ENCODE results near the gene SCAP.
"Not testable (repeated sequence)": the region's sequence is repeated elsewhere in the genome, so short reads cannot be mapped to it uniquely, and the experiment has no call there.

Gene SCAP

GRCh38 chr3:47475570-47476329, at the start of gene SCAP:
Gene SCAP (minus strand): TSS chr3:47475941. CDS start chr3:47442993, 32,948 bp downstream.
- peak; percentile 92 to 94 (median 93) for DNase-seq (ENCODE audit: low read depth in 3 of 3)

- DNase-seq (ENCODE audit: low read depth in 3 of 3) = no peak
Measured at GRCh38 chr3:47523310-47524073, 47.8 kb upstream of the SCAP start.

- peak; percentile 60 to 72 (median 64) for DNase-seq (ENCODE audit: low read depth in 3 of 3)
Measured at GRCh38 chr3:47522082-47522987, 46.6 kb upstream of the SCAP start.

- DNase-seq (ENCODE audit: low read depth in 3 of 3) = no peak
Measured at GRCh38 chr3:47520756-47521155, 45.0 kb upstream of the SCAP start.

- no peak for DNase-seq (ENCODE audit: low read depth in 3 of 3)
Measured at GRCh38 chr3:47517937-47518336, 42.2 kb upstream of the SCAP start.

GRCh38 chr3:47515864-47516319, 40.2 kb upstream of the SCAP start:
- no peak for DNase-seq (ENCODE audit: low read depth in 3 of 3)

- no peak for DNase-seq (ENCODE audit: low read depth in 3 of 3)
Measured at GRCh38 chr3:47515100-47515499, 39.4 kb upstream of the SCAP start.

- peak; percentile 95 to 96 (median 96) for DNase-seq (ENCODE audit: low read depth in 3 of 3)
Measured at GRCh38 chr3:47513125-47513929, 37.6 kb upstream of the SCAP start, which contains the start of gene ELP6. Gene ELP6 (minus strand): TSS chr3:47513712. CDS start chr3:47513590, 122 bp downstream.

- peak in 1 of 3 donors; percentile 10 for DNase-seq (ENCODE audit: low read depth in 3 of 3)
Measured at GRCh38 chr3:47512416-47513124, 36.8 kb upstream of the SCAP start.

GRCh38 chr3:47505267-47505666, 29.5 kb upstream of the SCAP start:
- DNase-seq (ENCODE audit: low read depth in 3 of 3) = not testable (repeated sequence)

- DNase-seq (ENCODE audit: low read depth in 3 of 3) = no peak
Measured at GRCh38 chr3:47504113-47504512, 28.4 kb upstream of the SCAP start.

GRCh38 chr3:47503033-47503432, 27.3 kb upstream of the SCAP start:
- no peak for DNase-seq (ENCODE audit: low read depth in 3 of 3)

- no peak for DNase-seq (ENCODE audit: low read depth in 3 of 3)
Measured at GRCh38 chr3:47496892-47497291, 21.2 kb upstream of the SCAP start.

- no peak for DNase-seq (ENCODE audit: low read depth in 3 of 3)
Measured at GRCh38 chr3:47495886-47496285, 20.1 kb upstream of the SCAP start.

GRCh38 chr3:47495111-47495510, 19.4 kb upstream of the SCAP start:
- DNase-seq (ENCODE audit: low read depth in 3 of 3) = no peak

GRCh38 chr3:47491777-47492176, 16.0 kb upstream of the SCAP start:
- no peak for DNase-seq (ENCODE audit: low read depth in 3 of 3)

- DNase-seq (ENCODE audit: low read depth in 3 of 3) = no peak
Measured at GRCh38 chr3:47491186-47491585, 15.4 kb upstream of the SCAP start.

- DNase-seq (ENCODE audit: low read depth in 3 of 3) = no peak
Measured at GRCh38 chr3:47487265-47487664, 11.5 kb upstream of the SCAP start.

- DNase-seq (ENCODE audit: low read depth in 3 of 3) = no peak
Measured at GRCh38 chr3:47485812-47486211, 10.1 kb upstream of the SCAP start.

GRCh38 chr3:47482366-47482765, 6.6 kb upstream of the SCAP start:
- no peak for DNase-seq (ENCODE audit: low read depth in 3 of 3)
